ENCODE measurements around the gene ERC1. TPM values are rescaled to one million over a fixed set of nuclear protein-coding genes. Genes with fewer than 3 reads are reported as not detected.

ERC1 gene
- total and polyA plus RNA-seq, 7 donors = 4.0 to 35.6 (median 29.4) TPM

GRCh38 chr12:1504304-1504894 is 513.4 kb downstream of the ERC1 start:
- peaks cover 24% of the 10 kb centered on the region for H3K4me1 ChIP-seq
- 77 to 91% (median 86%) methylated on average over 15 to 16 of the region's 16 CpGs for WGBS, 3 donors
- intact Hi-C loops (cut with DNase I) = no loop called here
- no peaks in the 10 kb centered on the region for H3K36me3 ChIP-seq (ENCODE audit: insufficient read depth in 1 of 2, low read depth in 1 of 2)
- no peaks in the 10 kb centered on the region for H3K9me3 ChIP-seq
- ATAC-seq (no peak), DNase-seq (no peak)
- TF ChIP-seq CTCF (IDR thresholded peaks at IDR 0.05) = no peak
- no peak overlapping the region for H3K27ac ChIP-seq
- H3K4me3 ChIP-seq = no peak overlapping the region
- no peaks in the 10 kb centered on the region for H3K27me3 ChIP-seq (ENCODE audit: insufficient read depth in 3 of 3, low read length in 2 of 3)

- intact Hi-C loops (cut with DNase I) = no loop called here
- ATAC-seq (no peak), DNase-seq (no peak)
- Histone ChIP-seq H3K4me3 (no peak overlapping the region), H3K4me1 (peaks cover 20% of the 10 kb centered on the region), H3K27me3 (ENCODE audit: insufficient read depth in 3 of 3, low read length in 2 of 3) (no peaks in the 10 kb centered on the region), H3K27ac (no peak overlapping the region), H3K36me3 (ENCODE audit: insufficient read depth in 1 of 2, low read depth in 1 of 2) (no peaks in the 10 kb centered on the region), H3K9me3 (no peaks in the 10 kb centered on the region)
- 82 to 87% (median 83%) methylated on average over 14 of the region's 14 CpGs for WGBS, 3 donors
- TF ChIP-seq CTCF (IDR thresholded peaks at IDR 0.05) = no peak
These were observed 513.9 kb downstream of the ERC1 start for GRCh38 chr12:1504895-1505311.

- intact Hi-C loops (cut with DNase I) = no loop called here
- no peaks in the 10 kb centered on the region for H3K9me3 ChIP-seq
- 91 to 97% (median 97%) methylated on average over 10 of the region's 10 CpGs for WGBS, 3 donors
- H3K36me3 ChIP-seq (ENCODE audit: insufficient read depth in 1 of 2, low read depth in 1 of 2) = no peaks in the 10 kb centered on the region
- peaks cover 14% of the 10 kb centered on the region for H3K4me1 ChIP-seq
- H3K4me3 ChIP-seq = no peak overlapping the region
- no peak for TF ChIP-seq CTCF (IDR thresholded peaks at IDR 0.05)
- DNase-seq (no peak), ATAC-seq (no peak)
- no peak overlapping the region for H3K27ac ChIP-seq
- H3K27me3 ChIP-seq (ENCODE audit: insufficient read depth in 3 of 3, low read length in 2 of 3) = no peaks in the 10 kb centered on the region
These were observed 514.6 kb downstream of the ERC1 start for GRCh38 chr12:1505576-1505975.

- no peak overlapping the region for H3K4me3 ChIP-seq
- ATAC-seq = no peak
- no peak for TF ChIP-seq CTCF (IDR thresholded peaks at IDR 0.05)
- DNase-seq = no peak
- H3K27me3 ChIP-seq (ENCODE audit: insufficient read depth in 3 of 3, low read length in 2 of 3) = no peaks in the 10 kb centered on the region
- intact Hi-C loops (cut with DNase I) = no loop called here
- H3K27ac ChIP-seq = no peak overlapping the region
- WGBS, 3 donors = 88 to 95% (median 94%) methylated on average over 7 of the region's 7 CpGs
- H3K4me1 ChIP-seq = peaks cover 6% of the 10 kb centered on the region
- no peaks in the 10 kb centered on the region for H3K9me3 ChIP-seq
- no peaks in the 10 kb centered on the region for H3K36me3 ChIP-seq (ENCODE audit: insufficient read depth in 1 of 2, low read depth in 1 of 2)
These were observed 516.3 kb downstream of the ERC1 start for GRCh38 chr12:1507308-1507707.
